Chondrocyte (in vitro differentiated cells): ENCODE measurements around the gene GLUD1. TPM values are rescaled to one million over a fixed set of nuclear protein-coding genes. Genes with fewer than 3 reads are reported as not detected.
A peak's percentile ranks its signal among the peaks of the same experiment; 100 is the strongest.
"Not testable (repeated sequence)": the region's sequence is repeated elsewhere in the genome, so short reads cannot be mapped to it uniquely, and the experiment has no call there.

Experiments used
- DNase-seq: peaks from one replicate; pipeline ENCODE4 v3.0.0; 2021; ENCODE audit warnings: mixed read lengths, low spot score
- H3K27ac Mint-ChIP-seq: one replicate; pipeline ENCODE4 v1.8.0; 2021; ENCODE audit warnings: mild to moderate bottlenecking, moderate library complexity, mixed read lengths; ENCODE audit not compliant: unreplicated experiment
- H3K27me3 Mint-ChIP-seq: 2 replicates; pipeline ENCODE4 v1.8.0; 2021; ENCODE audit warnings: low read depth, mixed read lengths
- H3K36me3 Mint-ChIP-seq: 2 replicates; pipeline ENCODE4 v1.8.0; 2021; ENCODE audit warnings: low read depth, mixed read lengths
- H3K4me1 Mint-ChIP-seq: 2 replicates; pipeline ENCODE4 v1.8.0; 2021; ENCODE audit warnings: low read depth, mild to moderate bottlenecking, mixed read lengths
- H3K4me3 Mint-ChIP-seq: one replicate; pipeline ENCODE4 v1.8.0; 2021; ENCODE audit warnings: mild to moderate bottlenecking, moderate library complexity, mixed read lengths; ENCODE audit not compliant: unreplicated experiment
- H3K9me3 Mint-ChIP-seq: 2 replicates; pipeline ENCODE4 v1.8.0; 2021; ENCODE audit warnings: low read depth, mixed read lengths
- CTCF ChIP-seq: fragments of 200-600 bp; sonication (generic); IDR thresholded peaks from 2 replicates; pipeline ENCODE4 v1.5.0; 2021; ENCODE audit warnings: antibody characterized with exemption, mild to moderate bottlenecking, moderate library complexity
- total RNA-seq: library from RNA; stranded (reverse); gene quantifications from 3 replicates; pipeline ENCODE4 v1.2.1, GENCODE V29; 2021

Gene GLUD1
- total RNA-seq, 1 donor from 2014 or later = 98.7 TPM

- DNase-seq = no peak
- Mint-ChIP-seq H3K9me3 (peaks cover 6% of the 10 kb centered on the region), H3K27ac (no peak overlapping the region), H3K4me1 (no peaks in the 10 kb centered on the region), H3K4me3 (no peak overlapping the region), H3K27me3 (no peaks in the 10 kb centered on the region), H3K36me3 (peaks cover 6% of the 10 kb centered on the region)
- TF ChIP-seq CTCF = no peak
Measured at GRCh38 chr10:87038786-87039185, 55.9 kb downstream of the GLUD1 start.

- Mint-ChIP-seq H3K4me3 (no peak overlapping the region), H3K27ac (no peak overlapping the region), H3K4me1 (no peaks in the 10 kb centered on the region), H3K9me3 (peaks cover 6% of the 10 kb centered on the region), H3K36me3 (peaks cover 6% of the 10 kb centered on the region), H3K27me3 (no peaks in the 10 kb centered on the region)
- DNase-seq = no peak
- no peak for TF ChIP-seq CTCF
Measured at GRCh38 chr10:87038286-87038717, 56.3 kb downstream of the GLUD1 start.

GRCh38 chr10:87036623-87037022, 58.0 kb downstream of the GLUD1 start:
- no peak overlapping the region for H3K27ac Mint-ChIP-seq
- peaks cover 6% of the 10 kb centered on the region for H3K9me3 Mint-ChIP-seq
- H3K36me3 Mint-ChIP-seq = peaks cover 3% of the 10 kb centered on the region
- no peaks in the 10 kb centered on the region for H3K27me3 Mint-ChIP-seq
- TF ChIP-seq CTCF = no peak
- H3K4me3 Mint-ChIP-seq = no peak overlapping the region
- no peak for DNase-seq
- H3K4me1 Mint-ChIP-seq = no peaks in the 10 kb centered on the region

GRCh38 chr10:87030912-87031635, 63.6 kb downstream of the GLUD1 start:
- Mint-ChIP-seq H3K27me3 (no peaks in the 10 kb centered on the region), H3K4me1 (peaks cover 4% of the 10 kb centered on the region), H3K9me3 (no peaks in the 10 kb centered on the region), H3K36me3 (peaks cover 1% of the 10 kb centered on the region), H3K4me3 (no peak overlapping the region), H3K27ac (no peak overlapping the region)
- TF ChIP-seq CTCF = no peak
- DNase-seq = no peak

- H3K27me3 Mint-ChIP-seq, H3K4me3 Mint-ChIP-seq, H3K9me3 Mint-ChIP-seq: not testable (repeated sequence)
Measured at GRCh38 chr10:87030419-87030818, 64.2 kb downstream of the GLUD1 start.

GRCh38 chr10:87026747-87027508, 67.7 kb downstream of the GLUD1 start:
- not testable (repeated sequence) for H3K36me3 Mint-ChIP-seq, H3K9me3 Mint-ChIP-seq, H3K4me3 Mint-ChIP-seq, H3K27me3 Mint-ChIP-seq, H3K27ac Mint-ChIP-seq, DNase-seq
- peaks cover 13% of the 10 kb centered on the region for H3K4me1 Mint-ChIP-seq

More at GRCh38 chr10:87030419-87030818, 64.2 kb downstream of the GLUD1 start:
- H3K4me1 Mint-ChIP-seq, H3K36me3 Mint-ChIP-seq, H3K27ac Mint-ChIP-seq, DNase-seq: not testable (repeated sequence)

GRCh38 chr10:87025285-87025958, 69.2 kb downstream of the GLUD1 start:
- DNase-seq, H3K27me3 Mint-ChIP-seq, H3K9me3 Mint-ChIP-seq, H3K4me3 Mint-ChIP-seq, H3K36me3 Mint-ChIP-seq: not testable (repeated sequence)
- Mint-ChIP-seq H3K4me1 (peaks cover 13% of the 10 kb centered on the region), H3K27ac (peak overlapping the region; percentile 90)

- DNase-seq, H3K4me3 Mint-ChIP-seq, H3K27ac Mint-ChIP-seq, H3K36me3 Mint-ChIP-seq, H3K27me3 Mint-ChIP-seq, H3K9me3 Mint-ChIP-seq: not testable (repeated sequence)
- peaks cover 12% of the 10 kb centered on the region for H3K4me1 Mint-ChIP-seq
Measured at GRCh38 chr10:87020056-87020455, 74.6 kb downstream of the GLUD1 start, which contains the start of gene FAM25A. TSS of gene FAM25A (plus strand) at chr10:87020294. CDS start at chr10:87020325, 31 bp downstream.
